GM23338 (cell line): ENCODE results near the gene ARL2BP. TPM values are rescaled to one million over a fixed set of nuclear protein-coding genes. Genes with fewer than 3 reads are reported as not detected.
"Not testable (repeated sequence)": the region's sequence is repeated elsewhere in the genome, so short reads cannot be mapped to it uniquely, and the experiment has no call there.

ENCODE experiments used
- ATAC-seq: fragments of 200-7000 bp; cut with Tn5 transposase; 3 replicates; pipeline ENCODE4 v1.9.1; 2020
- DNase-seq: peaks from one replicate; pipeline ENCODE4 v3.0.0-alpha.2; 2015; ENCODE audit warnings: low spot score
- H2AFZ ChIP-seq: fragments of 200-600 bp; sonication (generic); 2 replicates; pipeline ENCODE4 v1.8.0; 2016; ENCODE audit warnings: antibody characterized with exemption, mild to moderate bottlenecking, moderate library complexity
- H3F3A ChIP-seq: fragments of 200-600 bp; sonication (generic); replicated peaks from 2 replicates; pipeline ENCODE4 v1.8.0; 2017; ENCODE audit warnings: antibody characterized with exemption, mixed run types, low read depth
- H3K27ac ChIP-seq: fragments of 200-600 bp; sonication (generic); 2 replicates; pipeline ENCODE4 v1.6.1; 2016; ENCODE audit warnings: low read depth
- H3K27me3 ChIP-seq: fragments of 200-600 bp; sonication (generic); 2 replicates; pipeline ENCODE4 v1.8.0; 2016; ENCODE audit warnings: mild to moderate bottlenecking, mixed run types, moderate library complexity; ENCODE audit not compliant: insufficient read depth
- H3K36me3 ChIP-seq: fragments of 200-600 bp; sonication (generic); 2 replicates; pipeline ENCODE4 v1.8.0; 2016; ENCODE audit warnings: mild to moderate bottlenecking; ENCODE audit not compliant: insufficient read depth
- H3K4me1 ChIP-seq: fragments of 200-600 bp; sonication (generic); 2 replicates; pipeline ENCODE4 v1.8.0; 2016; ENCODE audit warnings: mild to moderate bottlenecking, moderate library complexity; ENCODE audit not compliant: insufficient read depth
- H3K4me2 ChIP-seq: fragments of 200-600 bp; sonication (generic); 2 replicates; pipeline ENCODE4 v1.7.1; 2017; ENCODE audit warnings: mixed run types
- H3K4me3 ChIP-seq: fragments of 200-600 bp; sonication (generic); 2 replicates; pipeline ENCODE4 v1.6.1; 2016; ENCODE audit warnings: mixed run types
- H3K79me2 ChIP-seq: fragments of 200-600 bp; sonication (generic); replicated peaks from 2 replicates; pipeline ENCODE4 v1.8.0; 2017; ENCODE audit warnings: mild to moderate bottlenecking; ENCODE audit not compliant: insufficient read depth
- H3K9me2 ChIP-seq: fragments of 200-600 bp; sonication (generic); 2 replicates; pipeline ENCODE4 v1.8.0; 2017; ENCODE audit not compliant: insufficient read depth
- H4K20me1 ChIP-seq: fragments of 200-600 bp; sonication (generic); replicated peaks from 2 replicates; pipeline ENCODE4 v1.8.0; 2017; ENCODE audit warnings: mild to moderate bottlenecking; ENCODE audit not compliant: insufficient read depth
- H3K27ac Mint-ChIP-seq: 2 replicates; pipeline ENCODE4 v1.8.0; 2020; ENCODE audit warnings: inconsistent platforms, mild to moderate bottlenecking, moderate library complexity, mixed read lengths
- H3K27me3 Mint-ChIP-seq: 3 replicates; pipeline ENCODE4 v1.8.0; 2022; ENCODE audit warnings: low read depth, mild to moderate bottlenecking, moderate library complexity, mixed read lengths, inconsistent platforms; ENCODE audit not compliant: insufficient read depth, poor library complexity
- H3K36me3 Mint-ChIP-seq: 3 replicates; pipeline ENCODE4 v1.8.0; 2021; ENCODE audit warnings: low read depth, mild to moderate bottlenecking, inconsistent platforms, moderate library complexity, mixed read lengths
- H3K4me1 Mint-ChIP-seq: 3 replicates; pipeline ENCODE4 v1.8.0; 2020; ENCODE audit warnings: mild to moderate bottlenecking, inconsistent platforms, mixed read lengths
- H3K4me3 Mint-ChIP-seq: 3 replicates; pipeline ENCODE4 v1.8.0; 2021; ENCODE audit warnings: moderate library complexity, mild to moderate bottlenecking, inconsistent platforms, mixed read lengths
- H3K9me3 Mint-ChIP-seq: 3 replicates; pipeline ENCODE4 v1.8.0; 2020; ENCODE audit warnings: moderate library complexity, mild to moderate bottlenecking, inconsistent platforms, mixed read lengths
- CREB1 ChIP-seq: fragments of 250-450 bp; sonication (Bioruptor Pico); IDR thresholded peaks from 2 replicates; pipeline ENCODE4 v1.5.0; 2020; ENCODE audit warnings: low read depth, mild to moderate bottlenecking, moderate library complexity
- EZH2 ChIP-seq: fragments of 200-600 bp; sonication (generic); IDR thresholded peaks from one replicate; pipeline ENCODE4 v1.8.0; 2017; ENCODE audit warnings: antibody characterized with exemption, mild to moderate bottlenecking, low read depth; ENCODE audit not compliant: unreplicated experiment
- EZH2phosphoT487 ChIP-seq: fragments of 200-600 bp; sonication (generic); IDR thresholded peaks from one replicate; pipeline ENCODE4 v1.8.1; 2018; ENCODE audit warnings: antibody characterized with exemption; ENCODE audit not compliant: unreplicated experiment
- JUNB ChIP-seq: IDR thresholded peaks from one replicate; pipeline ENCODE4 v1.6.1; 2016; ENCODE audit warnings: antibody characterized with exemption; ENCODE audit not compliant: unreplicated experiment
- NANOG ChIP-seq: IDR thresholded peaks from 2 replicates; pipeline ENCODE4 v1.6.1; 2016; ENCODE audit warnings: antibody characterized with exemption, borderline replicate concordance
- POLR2AphosphoS5 ChIP-seq: IDR thresholded peaks from 2 replicates; pipeline ENCODE4 v1.6.1; 2016; ENCODE audit warnings: antibody characterized with exemption, low read depth
- REST ChIP-seq: IDR thresholded peaks from one replicate; pipeline ENCODE4 v1.6.1; 2018; ENCODE audit warnings: antibody characterized with exemption; ENCODE audit not compliant: unreplicated experiment
- STAT1 ChIP-seq: IDR thresholded peaks from one replicate; pipeline ENCODE4 v1.6.1; 2016; ENCODE audit warnings: antibody characterized with exemption; ENCODE audit not compliant: unreplicated experiment
- ZNF114 ChIP-seq: fragments of 250-450 bp; sonication (Bioruptor Pico); IDR thresholded peaks from 2 replicates; pipeline ENCODE4 v1.5.0; 2020; ENCODE audit warnings: mild to moderate bottlenecking, moderate library complexity
- ZNF331 ChIP-seq: fragments of 250-450 bp; sonication (Bioruptor Pico); IDR thresholded peaks from 2 replicates; pipeline ENCODE4 v1.5.0; 2020; ENCODE audit warnings: low read depth, mild to moderate bottlenecking, moderate library complexity
- polyA plus RNA-seq: library from polyadenylated mRNA; unstranded; fragments of >200 nt; fragmentation: Nextera tagmentation; extraction: Ambion mirVana; gene quantifications from 2 replicates; pipeline ENCODE4 v1.2.1, GENCODE V29; 2016
- total RNA-seq: library from RNA; depleted of rRNA; stranded (reverse); fragments of >200 nt; shearing (Covaris generic); gene quantifications from 2 replicates; pipeline ENCODE4 v1.2.3, GENCODE V29; 2014
- TF ChIP-seq, protein P1 (sequence below): fragments of 250-450 bp; sonication (Bioruptor Pico); IDR thresholded peaks from 2 replicates; pipeline ENCODE4 v1.5.0; 2020; ENCODE audit warnings: mild to moderate bottlenecking, moderate library complexity
- TF ChIP-seq, protein P2 (sequence below): IDR thresholded peaks from 2 replicates; pipeline ENCODE4 v1.6.1; 2016; ENCODE audit warnings: antibody characterized with exemption

Gene ARL2BP
- total and polyA plus RNA-seq, 2 experiments from 2014 or later: 10.3 to 13.4 TPM

- Mint-ChIP-seq H3K4me3 (no peak overlapping the region), H3K9me3 (no peaks in the 10 kb centered on the region), H3K27me3 (peaks cover 1% of the 10 kb centered on the region), H3K27ac (no peak overlapping the region), H3K36me3 (no peaks in the 10 kb centered on the region), H3K4me1 (peaks cover 12% of the 10 kb centered on the region)
- Histone ChIP-seq H3K9me2 (no peaks in the 10 kb centered on the region), H3K27me3 (no peaks in the 10 kb centered on the region), H4K20me1 (no peaks in the 10 kb centered on the region), H3K4me3 (no peak overlapping the region), H3K36me3 (no peaks in the 10 kb centered on the region), H3K4me2 (no peak overlapping the region), H3F3A (no peaks in the 10 kb centered on the region), H2AFZ (no peak overlapping the region), H3K27ac (no peak overlapping the region), H3K4me1 (no peaks in the 10 kb centered on the region), H3K79me2 (no peaks in the 10 kb centered on the region)
- DNase-seq (no peak), ATAC-seq (no peak)
- TF ChIP-seq POLR2AphosphoS5: no peak
- no peak for TF ChIP-seq JUNB
- no peak for TF ChIP-seq ZNF114 (CRISPR knock-in tag)
- TF ChIP-seq, protein P1, sequence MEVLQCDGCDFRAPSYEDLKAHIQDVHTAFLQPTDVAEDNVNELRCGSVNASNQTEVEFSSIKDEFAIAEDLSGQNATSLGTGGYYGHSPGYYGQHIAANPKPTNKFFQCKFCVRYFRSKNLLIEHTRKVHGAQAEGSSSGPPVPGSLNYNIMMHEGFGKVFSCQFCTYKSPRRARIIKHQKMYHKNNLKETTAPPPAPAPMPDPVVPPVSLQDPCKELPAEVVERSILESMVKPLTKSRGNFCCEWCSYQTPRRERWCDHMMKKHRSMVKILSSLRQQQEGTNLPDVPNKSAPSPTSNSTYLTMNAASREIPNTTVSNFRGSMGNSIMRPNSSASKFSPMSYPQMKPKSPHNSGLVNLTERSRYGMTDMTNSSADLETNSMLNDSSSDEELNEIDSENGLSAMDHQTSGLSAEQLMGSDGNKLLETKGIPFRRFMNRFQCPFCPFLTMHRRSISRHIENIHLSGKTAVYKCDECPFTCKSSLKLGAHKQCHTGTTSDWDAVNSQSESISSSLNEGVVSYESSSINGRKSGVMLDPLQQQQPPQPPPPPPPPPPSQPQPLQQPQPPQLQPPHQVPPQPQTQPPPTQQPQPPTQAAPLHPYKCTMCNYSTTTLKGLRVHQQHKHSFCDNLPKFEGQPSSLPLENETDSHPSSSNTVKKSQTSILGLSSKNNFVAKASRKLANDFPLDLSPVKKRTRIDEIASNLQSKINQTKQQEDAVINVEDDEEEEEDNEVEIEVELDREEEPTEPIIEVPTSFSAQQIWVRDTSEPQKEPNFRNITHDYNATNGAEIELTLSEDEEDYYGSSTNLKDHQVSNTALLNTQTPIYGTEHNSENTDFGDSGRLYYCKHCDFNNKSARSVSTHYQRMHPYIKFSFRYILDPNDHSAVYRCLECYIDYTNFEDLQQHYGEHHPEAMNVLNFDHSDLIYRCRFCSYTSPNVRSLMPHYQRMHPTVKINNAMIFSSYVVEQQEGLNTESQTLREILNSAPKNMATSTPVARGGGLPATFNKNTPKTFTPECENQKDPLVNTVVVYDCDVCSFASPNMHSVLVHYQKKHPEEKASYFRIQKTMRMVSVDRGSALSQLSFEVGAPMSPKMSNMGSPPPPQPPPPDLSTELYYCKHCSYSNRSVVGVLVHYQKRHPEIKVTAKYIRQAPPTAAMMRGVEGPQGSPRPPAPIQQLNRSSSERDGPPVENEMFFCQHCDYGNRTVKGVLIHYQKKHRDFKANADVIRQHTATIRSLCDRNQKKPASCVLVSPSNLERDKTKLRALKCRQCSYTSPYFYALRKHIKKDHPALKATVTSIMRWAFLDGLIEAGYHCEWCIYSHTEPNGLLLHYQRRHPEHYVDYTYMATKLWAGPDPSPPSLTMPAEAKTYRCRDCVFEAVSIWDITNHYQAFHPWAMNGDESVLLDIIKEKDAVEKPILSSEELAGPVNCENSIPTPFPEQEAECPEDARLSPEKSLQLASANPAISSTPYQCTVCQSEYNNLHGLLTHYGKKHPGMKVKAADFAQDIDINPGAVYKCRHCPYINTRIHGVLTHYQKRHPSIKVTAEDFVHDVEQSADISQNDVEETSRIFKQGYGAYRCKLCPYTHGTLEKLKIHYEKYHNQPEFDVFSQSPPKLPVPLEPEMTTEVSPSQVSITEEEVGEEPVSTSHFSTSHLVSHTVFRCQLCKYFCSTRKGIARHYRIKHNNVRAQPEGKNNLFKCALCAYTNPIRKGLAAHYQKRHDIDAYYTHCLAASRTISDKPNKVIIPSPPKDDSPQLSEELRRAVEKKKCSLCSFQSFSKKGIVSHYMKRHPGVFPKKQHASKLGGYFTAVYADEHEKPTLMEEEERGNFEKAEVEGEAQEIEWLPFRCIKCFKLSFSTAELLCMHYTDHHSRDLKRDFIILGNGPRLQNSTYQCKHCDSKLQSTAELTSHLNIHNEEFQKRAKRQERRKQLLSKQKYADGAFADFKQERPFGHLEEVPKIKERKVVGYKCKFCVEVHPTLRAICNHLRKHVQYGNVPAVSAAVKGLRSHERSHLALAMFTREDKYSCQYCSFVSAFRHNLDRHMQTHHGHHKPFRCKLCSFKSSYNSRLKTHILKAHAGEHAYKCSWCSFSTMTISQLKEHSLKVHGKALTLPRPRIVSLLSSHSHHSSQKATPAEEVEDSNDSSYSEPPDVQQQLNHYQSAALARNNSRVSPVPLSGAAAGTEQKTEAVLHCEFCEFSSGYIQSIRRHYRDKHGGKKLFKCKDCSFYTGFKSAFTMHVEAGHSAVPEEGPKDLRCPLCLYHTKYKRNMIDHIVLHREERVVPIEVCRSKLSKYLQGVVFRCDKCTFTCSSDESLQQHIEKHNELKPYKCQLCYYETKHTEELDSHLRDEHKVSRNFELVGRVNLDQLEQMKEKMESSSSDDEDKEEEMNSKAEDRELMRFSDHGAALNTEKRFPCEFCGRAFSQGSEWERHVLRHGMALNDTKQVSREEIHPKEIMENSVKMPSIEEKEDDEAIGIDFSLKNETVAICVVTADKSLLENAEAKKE: no peak
- TF ChIP-seq, protein P2, sequence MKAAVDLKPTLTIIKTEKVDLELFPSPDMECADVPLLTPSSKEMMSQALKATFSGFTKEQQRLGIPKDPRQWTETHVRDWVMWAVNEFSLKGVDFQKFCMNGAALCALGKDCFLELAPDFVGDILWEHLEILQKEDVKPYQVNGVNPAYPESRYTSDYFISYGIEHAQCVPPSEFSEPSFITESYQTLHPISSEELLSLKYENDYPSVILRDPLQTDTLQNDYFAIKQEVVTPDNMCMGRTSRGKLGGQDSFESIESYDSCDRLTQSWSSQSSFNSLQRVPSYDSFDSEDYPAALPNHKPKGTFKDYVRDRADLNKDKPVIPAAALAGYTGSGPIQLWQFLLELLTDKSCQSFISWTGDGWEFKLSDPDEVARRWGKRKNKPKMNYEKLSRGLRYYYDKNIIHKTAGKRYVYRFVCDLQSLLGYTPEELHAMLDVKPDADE: no peak
- TF ChIP-seq EZH2: no peak
- no peak for TF ChIP-seq STAT1
- TF ChIP-seq EZH2phosphoT487: no peak
- no peak for TF ChIP-seq CREB1
- no peak for TF ChIP-seq REST
- TF ChIP-seq ZNF331 (CRISPR knock-in tag): no peak
- TF ChIP-seq NANOG: no peak
Observed at GRCh38 chr16:57273826-57274225, 28.8 kb downstream of the ARL2BP start.

DNA sequence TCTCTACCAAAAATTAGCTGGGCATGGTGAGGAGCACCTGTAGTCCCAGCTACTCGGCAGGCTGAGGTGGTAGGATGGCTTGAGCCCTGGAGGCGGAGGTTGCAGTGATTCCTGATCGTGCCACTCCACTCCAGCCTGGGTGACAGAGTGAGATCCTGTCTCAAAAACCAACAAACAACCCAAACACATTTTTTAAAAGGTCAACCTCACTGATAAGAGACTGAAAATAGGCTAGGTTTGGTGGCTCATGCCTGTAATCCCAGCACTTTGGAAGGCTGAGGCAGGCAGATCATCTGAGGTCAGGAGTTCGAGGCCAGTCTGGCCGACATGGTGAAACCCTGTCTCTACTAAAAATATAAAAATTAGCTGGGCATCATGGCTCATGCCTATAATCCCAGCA lies 30.9 kb downstream of the ARL2BP start:
- H3K9me3 Mint-ChIP-seq, H3K4me3 ChIP-seq, H3K36me3 ChIP-seq, H3F3A ChIP-seq, H3K36me3 Mint-ChIP-seq, H3K27me3 Mint-ChIP-seq, H3K4me3 Mint-ChIP-seq, ATAC-seq, H3K27me3 ChIP-seq, H3K4me2 ChIP-seq, H3K27ac ChIP-seq, H3K79me2 ChIP-seq, H3K4me1 Mint-ChIP-seq, H3K27ac Mint-ChIP-seq, H3K9me2 ChIP-seq, DNase-seq, H3K4me1 ChIP-seq, H2AFZ ChIP-seq, H4K20me1 ChIP-seq: not testable (repeated sequence)
